ENCODE results near the gene CPM.
"Not testable (repeated sequence)": the region's sequence is repeated elsewhere in the genome, so short reads cannot be mapped to it uniquely, and the experiment has no call there.

CPM gene

GRCh38 chr12:68844788-68845695 is 87.9 kb downstream of the CPM start:
- DNase-seq: no peak

- no peak for DNase-seq
These were observed 88.6 kb downstream of the CPM start for GRCh38 chr12:68844318-68844745.

- no peak for DNase-seq
These were observed 90.0 kb downstream of the CPM start for GRCh38 chr12:68842784-68843567.

- no peak for DNase-seq
These were observed 90.8 kb downstream of the CPM start for GRCh38 chr12:68842123-68842522.

- no peak for DNase-seq
These were observed 91.3 kb downstream of the CPM start for GRCh38 chr12:68841717-68842116.

- DNase-seq: not testable (repeated sequence)
These were observed 91.8 kb downstream of the CPM start for GRCh38 chr12:68841175-68841574.

- DNase-seq: peak in 1 of 2 experiments; percentile 4
These were observed 93.5 kb downstream of the CPM start for GRCh38 chr12:68839183-68840147.

- DNase-seq: no peak
These were observed 94.7 kb downstream of the CPM start for GRCh38 chr12:68838046-68838886.

- DNase-seq: no peak
These were observed 95.8 kb downstream of the CPM start for GRCh38 chr12:68837215-68837614.

GRCh38 chr12:68835333-68835908 is 97.5 kb downstream of the CPM start:
- DNase-seq: no peak

GRCh38 chr12:68833508-68833907 is 99.5 kb downstream of the CPM start:
- DNase-seq: no peak

- no peak for DNase-seq
These were observed 100.5 kb downstream of the CPM start for GRCh38 chr12:68832504-68832867.

- no peak for DNase-seq
These were observed 101.0 kb downstream of the CPM start for GRCh38 chr12:68831751-68832503.

- DNase-seq: no peak
These were observed 101.7 kb downstream of the CPM start for GRCh38 chr12:68831272-68831671.

- DNase-seq: no peak
These were observed 104.3 kb downstream of the CPM start for GRCh38 chr12:68828672-68829068.

- no peak for DNase-seq
These were observed 104.9 kb downstream of the CPM start for GRCh38 chr12:68827895-68828671.

GRCh38 chr12:68825569-68826217 is 107.3 kb downstream of the CPM start:
- DNase-seq: no peak

- no peak for DNase-seq
These were observed 108.2 kb downstream of the CPM start for GRCh38 chr12:68824597-68825250.

- no peak for DNase-seq
These were observed 108.8 kb downstream of the CPM start for GRCh38 chr12:68824131-68824530.

All from NCI-H524 (cell line).